GM21723 (cell line): Measurements from ENCODE around the gene KCNJ13.
"Not testable (repeated sequence)": the region's sequence is repeated elsewhere in the genome, so short reads cannot be mapped to it uniquely, and the experiment has no call there.

ENCODE experiments used
- ATAC-seq: cut with Tn5 transposase; IDR thresholded peaks from one replicate; pipeline ENCODE4 v1.9.1; 2021; ENCODE audit warnings: mild to moderate bottlenecking, moderate library complexity; ENCODE audit not compliant: unreplicated experiment

Gene KCNJ13

DNA sequence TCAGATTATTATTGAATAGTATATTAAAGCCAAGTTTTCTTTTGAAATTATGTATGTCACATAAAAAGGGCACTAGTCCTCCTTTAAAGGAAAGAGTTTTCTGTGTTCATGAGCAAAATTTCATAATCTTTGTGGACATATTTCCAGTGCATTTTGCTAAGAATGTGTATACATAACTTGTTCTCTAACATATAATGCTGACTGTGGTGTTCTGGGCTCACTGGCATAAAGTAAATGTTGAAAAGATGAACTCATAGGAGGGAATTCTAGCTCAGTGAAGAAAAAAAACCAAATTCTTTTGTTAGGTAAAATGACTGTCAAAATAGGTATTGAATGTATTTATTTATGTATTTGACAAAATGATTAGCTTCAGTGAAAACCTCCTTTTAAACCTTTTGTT, 6.2 kb downstream of the KCNJ13 start:
- no peak for ATAC-seq

DNA sequence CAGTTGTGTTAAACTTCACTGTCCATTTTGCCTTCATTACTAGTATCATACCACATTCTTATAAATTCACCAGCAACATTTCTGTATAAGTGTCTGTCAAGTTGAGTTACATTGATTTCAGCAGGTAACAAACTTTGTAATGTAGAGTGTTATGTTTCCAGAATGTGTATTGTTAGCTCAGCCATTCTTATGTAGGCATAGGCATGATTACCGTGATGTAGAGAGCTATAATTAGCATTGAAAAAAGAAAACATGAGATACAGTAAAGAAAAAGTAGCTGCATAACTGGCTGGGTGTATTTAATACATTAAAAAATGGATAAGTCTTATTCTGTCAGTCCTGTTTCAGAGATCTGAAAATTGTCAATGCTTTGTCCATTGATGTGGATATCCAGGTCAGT, 8.5 kb downstream of the KCNJ13 start:
- ATAC-seq, result no peak

DNA sequence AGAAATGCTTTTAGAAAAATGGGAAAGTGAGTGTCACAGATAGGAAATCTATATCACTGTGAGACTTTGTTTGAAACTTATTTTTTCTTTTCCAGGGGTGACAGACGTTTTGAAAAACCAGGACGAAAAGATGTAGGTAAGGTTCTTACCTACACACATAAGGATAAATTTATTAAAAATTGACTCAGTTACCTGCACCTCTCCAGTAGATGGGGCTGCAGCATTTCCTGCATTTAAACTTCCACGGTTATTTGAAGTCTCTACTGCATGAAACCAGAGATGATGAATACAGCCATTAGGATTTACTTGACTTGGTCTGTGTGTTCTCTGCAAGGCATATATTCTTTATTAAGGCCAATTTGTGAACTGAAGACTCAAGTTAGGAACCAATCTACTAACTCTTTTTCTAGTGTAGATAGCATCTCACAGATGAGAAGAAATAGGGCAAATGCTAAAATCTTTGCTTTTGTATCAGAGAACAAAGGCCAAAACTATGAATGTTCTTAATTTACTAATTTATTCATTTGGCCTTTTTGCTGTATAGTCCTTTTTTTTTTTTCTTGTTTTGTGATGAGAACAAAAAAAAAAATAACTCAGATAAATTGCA, 15.0 kb downstream of the KCNJ13 start:
- no peak for ATAC-seq

DNA sequence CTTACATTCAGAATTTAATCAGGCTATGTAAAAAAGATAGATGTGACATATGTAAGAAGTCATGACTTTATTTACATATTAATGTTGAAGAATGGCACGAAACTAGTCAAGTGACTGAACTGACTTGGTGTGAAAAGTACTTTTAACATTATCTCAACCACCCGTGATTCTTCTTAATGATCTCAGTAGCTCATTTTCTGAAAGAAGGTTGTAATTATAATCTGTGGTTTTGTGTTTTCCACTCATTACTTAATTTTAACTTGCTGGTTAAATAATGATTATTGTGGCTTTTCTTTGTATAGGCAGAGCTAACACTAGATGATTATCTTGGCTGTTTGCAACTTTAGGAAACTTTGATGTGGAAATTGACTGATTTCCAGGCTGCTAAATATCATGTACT, 18.5 kb downstream of the KCNJ13 start:
- ATAC-seq, result no peak

DNA sequence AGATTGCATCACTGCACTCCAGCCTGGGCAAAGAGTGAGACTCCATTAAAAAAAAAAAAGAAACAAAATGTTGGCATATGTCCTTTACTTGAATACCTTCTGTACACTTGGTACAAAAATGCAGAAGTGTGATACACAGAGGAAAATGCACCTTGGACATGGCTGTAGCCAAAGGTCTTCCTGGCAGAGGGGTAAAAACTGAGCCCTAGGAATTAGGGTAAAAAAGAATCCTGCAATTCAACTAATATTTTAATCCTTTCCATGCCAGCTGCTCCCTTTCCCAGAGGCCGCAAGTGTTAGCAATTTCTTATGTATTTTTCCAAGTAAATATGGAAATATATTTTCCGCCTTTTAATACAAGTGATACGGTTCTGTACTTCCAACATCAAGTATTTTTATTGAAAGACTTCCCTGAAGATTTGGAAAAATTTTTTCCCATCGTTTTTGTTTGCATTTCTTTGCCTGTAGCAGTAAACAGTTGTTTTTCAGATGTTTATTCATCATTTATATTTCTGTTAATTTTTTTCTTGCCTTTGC, 26.2 kb downstream of the KCNJ13 start:
- no peak for ATAC-seq

DNA sequence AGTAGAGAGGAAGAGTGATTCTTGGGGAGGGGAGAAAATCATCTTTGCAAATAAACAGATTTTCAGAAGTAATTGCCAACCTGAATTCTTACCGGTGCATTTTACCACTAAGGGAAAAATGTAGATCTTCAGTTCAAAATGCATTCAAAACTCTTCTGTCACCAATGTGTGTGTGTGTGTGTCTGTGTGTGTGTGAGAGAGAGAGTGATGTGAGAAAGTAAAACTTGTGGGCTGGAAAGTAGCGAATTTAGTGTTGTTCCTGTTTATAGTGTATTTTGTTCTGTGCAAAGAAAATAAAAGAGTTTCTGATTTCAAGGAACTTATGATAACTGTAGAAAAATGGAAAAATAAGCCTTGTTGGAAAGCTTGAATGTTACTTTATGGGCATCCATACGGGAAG, 27.0 kb downstream of the KCNJ13 start:
- no peak for ATAC-seq

DNA sequence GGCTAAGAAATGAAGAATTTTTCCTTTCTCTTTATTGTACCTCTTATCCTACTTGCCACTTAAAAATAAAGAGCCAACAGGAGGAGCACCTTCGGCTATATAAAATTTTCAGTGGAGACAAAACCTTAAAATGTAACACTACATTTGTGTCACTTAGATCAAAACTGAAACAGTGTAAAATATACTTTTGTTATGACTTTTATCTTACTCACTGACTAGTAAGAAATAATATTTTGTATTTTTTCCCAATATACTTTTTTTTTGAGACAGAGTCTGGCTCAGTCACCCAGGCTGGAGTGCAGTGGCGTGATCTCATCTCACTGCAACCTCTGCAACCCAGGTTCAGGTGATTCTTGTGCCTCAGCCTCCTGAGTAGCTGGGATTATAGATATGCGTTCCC, 28.3 kb downstream of the KCNJ13 start:
- ATAC-seq, result no peak

DNA sequence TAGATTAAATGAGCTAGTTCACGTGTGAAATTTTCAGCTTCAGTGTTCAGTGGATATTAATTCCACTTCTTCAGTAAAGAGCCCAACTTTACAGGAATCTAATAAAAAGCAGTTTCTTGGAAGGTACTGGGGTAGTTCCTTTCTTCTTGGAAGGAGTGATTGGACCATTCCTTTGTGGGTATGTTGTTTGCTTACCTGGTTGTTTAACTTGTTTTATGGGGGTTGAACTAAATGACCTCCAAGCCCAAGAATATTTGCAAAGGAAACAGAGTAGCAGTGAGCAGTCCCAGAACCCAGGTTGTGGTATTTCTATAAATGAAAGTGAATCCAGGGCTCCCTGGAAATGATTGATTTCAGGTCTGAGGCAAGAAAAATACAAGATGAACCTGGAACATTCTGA, 31.4 kb downstream of the KCNJ13 start:
- ATAC-seq, result no peak

DNA sequence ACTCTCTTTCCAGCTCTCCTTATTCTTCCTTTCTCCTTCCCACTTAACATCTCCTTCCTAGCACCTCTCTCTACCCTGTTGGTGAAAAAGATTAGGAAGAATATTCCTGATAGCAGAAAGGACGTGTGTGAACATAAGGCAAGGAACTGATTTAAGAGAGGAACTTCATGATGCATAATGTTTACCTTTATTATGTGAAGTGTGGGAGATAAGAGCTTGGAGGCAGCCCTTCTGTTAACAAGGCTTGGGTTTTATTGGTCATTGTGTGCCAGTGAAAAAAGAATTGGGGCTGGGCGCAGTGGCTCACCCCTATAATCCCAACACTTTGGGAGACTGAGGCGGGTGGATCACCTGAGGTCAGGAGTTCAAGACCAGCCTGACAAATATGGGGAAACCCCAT, 34.4 kb downstream of the KCNJ13 start:
- no peak for ATAC-seq

DNA sequence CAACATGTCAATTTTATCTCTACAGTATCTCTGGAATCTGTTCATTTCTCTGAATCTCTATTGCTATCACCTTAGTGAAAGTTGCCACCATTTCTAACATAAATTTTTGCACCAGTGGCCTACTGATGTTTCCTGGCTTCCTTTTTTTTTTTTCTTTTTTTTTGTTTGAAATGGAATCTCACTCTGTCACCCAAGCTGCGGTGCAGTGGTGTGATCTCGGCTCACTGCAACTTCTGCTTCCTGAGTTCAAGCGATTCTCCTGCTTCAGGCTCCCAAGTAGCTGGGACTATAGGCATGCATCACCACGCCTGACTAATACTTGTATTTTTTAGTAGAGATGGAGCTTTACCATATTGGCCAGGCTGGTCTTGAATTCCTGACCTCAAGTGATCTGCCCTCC, 35.1 kb downstream of the KCNJ13 start:
- no peak for ATAC-seq

DNA sequence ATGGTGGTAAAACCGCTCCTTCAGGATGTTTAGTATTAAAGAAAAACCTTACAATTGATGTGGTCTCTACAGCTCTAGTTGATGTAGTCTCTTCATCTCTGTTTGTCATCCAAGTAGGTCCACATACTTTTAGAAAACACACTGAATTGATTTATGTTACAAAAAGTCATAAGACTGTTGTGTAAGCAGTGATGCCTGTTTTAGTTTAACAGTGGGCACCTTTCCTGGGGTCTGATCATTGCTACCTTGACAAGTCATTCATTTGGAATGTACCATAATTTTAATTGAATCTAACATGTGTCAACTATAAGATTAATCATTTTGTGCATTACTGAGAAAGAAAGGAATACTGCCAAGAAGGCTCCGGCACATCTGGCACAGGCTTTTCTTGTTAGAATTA, 44.9 kb downstream of the KCNJ13 start:
- no peak for ATAC-seq

DNA sequence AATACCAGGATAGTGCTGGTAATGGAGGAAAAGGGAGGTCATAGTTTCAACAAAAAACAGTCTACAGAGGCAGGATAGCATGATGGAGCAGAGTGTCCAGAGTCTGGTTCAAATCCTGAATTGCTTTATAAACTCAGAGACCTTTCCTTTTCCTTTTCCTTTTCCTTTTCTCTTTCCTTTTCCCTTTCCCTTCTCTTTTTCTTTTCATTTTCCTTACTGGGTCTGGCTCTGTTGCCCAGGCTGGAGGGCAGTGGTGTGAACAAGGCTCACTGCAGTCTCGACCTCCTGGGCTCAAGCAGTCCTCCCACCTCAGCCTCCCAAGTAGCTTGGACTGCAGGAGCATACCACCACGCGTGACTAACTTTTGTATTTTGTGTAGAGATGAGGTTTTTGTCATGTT, 47.6 kb downstream of the KCNJ13 start:
- ATAC-seq, result no peak

DNA sequence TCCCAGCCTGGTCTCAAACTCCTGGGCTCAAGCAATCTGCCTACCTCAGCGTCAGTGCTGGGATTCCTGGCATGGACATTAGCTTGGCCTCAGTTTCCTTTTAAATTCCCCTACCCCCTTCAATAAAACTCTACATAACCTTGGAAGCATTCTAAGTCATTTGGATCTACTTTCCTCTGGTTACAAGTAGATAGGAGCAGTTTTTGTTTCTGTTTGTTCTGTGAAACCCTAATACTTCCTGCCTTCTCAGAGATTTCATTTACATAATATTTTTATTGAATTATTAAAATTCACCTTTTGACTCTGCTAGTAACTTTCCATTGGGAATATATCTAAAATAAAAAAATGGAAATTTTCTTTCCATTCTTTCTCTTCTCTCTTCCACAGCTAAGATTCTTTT, 53.3 kb downstream of the KCNJ13 start:
- no peak for ATAC-seq

DNA sequence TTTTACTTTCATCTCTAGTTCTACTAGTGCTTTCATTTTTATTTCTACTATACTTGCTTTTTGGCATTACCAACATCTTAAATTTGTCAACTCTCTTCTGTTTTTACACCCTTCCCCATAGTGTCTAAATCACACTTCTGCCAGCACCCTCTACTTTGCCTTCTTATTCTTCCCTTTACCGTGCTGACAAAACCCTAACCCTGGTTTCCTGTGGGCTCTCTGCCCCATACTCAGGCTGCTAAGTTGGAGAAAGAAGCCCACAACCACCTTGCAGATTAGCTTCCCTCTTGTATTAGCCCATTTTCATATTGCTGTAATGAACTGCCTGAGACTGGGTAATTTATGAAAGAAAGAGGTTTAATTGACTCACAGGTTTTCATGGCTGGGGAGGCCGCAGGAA, 54.5 kb downstream of the KCNJ13 start:
- ATAC-seq, result no peak

DNA sequence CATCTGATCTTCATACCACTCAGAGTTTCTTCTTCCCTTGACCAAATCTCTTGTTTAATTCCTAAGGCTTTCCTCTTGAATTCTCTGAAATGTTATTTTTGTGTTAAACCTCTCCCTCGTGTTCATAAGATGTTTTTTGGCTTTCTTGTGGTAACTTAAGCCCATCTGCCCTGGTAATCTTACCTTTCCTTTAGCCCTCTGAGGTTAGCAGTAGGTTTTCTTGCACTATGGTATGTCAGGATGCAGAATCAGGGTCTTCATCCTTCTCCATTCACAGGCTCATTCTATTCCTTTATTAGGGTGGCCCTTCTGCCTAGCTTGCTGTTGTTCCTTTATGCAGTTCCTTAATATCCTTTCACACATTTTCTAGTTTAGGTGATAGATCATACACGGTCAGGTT, 55.1 kb downstream of the KCNJ13 start:
- ATAC-seq, result no peak

DNA sequence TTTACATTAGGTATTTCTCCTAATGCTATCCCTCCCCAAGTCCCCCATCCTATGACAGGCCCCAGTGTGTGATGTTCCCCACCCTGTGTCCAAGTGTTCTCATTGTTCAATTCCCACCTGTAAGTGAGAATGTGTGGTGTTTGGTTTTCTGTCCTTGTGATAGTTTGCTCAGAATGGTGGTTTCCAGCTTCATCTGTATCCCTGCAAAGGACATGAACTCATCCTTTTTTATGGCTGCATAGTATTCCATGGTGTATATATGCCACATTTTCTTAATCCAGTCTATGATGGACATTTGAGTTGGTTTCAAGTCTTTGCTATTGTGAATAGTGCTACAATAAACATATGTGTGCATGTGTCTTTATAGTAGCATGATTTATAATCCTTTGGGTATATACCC, 56.3 kb downstream of the KCNJ13 start:
- not testable (repeated sequence) for ATAC-seq
